SK-N-SH treated with all-trans-retinoic acid at 6 μM for 48 hours (cell line): ENCODE results near the gene HSPA4.
"Not testable (repeated sequence)": the region's sequence is repeated elsewhere in the genome, so short reads cannot be mapped to it uniquely, and the experiment has no call there.

Experiments
- ARNTL ChIP-seq: fragments of 450-650 bp; formaldehyde crosslinking; IDR thresholded peaks from 2 replicates; pipeline ENCODE4 v1.5.0; 2020; ENCODE audit warnings: low read depth, mild to moderate bottlenecking, moderate library complexity, borderline replicate concordance
- BACH2 ChIP-seq: fragments of 250-450 bp; sonication (Bioruptor Pico); IDR thresholded peaks from 2 replicates; pipeline ENCODE4 v1.9.0; 2021; ENCODE audit warnings: mild to moderate bottlenecking, borderline replicate concordance
- CREB5 ChIP-seq: fragments of 250-450 bp; sonication (Bioruptor Pico); IDR thresholded peaks from 2 replicates; pipeline ENCODE4 v1.5.1; 2020; ENCODE audit warnings: low read depth, mild to moderate bottlenecking, moderate library complexity
- ESRRG ChIP-seq: fragments of 250-450 bp; sonication (Bioruptor Pico); IDR thresholded peaks from 2 replicates; pipeline ENCODE4 v1.6.1; 2021; ENCODE audit warnings: mild to moderate bottlenecking
- GLIS3 ChIP-seq: fragments of 250-450 bp; sonication (Bioruptor Pico); IDR thresholded peaks from 2 replicates; pipeline ENCODE4 v1.5.0; 2020; ENCODE audit warnings: mild to moderate bottlenecking, moderate library complexity
- ISL1 ChIP-seq: fragments of 250-450 bp; sonication (Bioruptor Pico); IDR thresholded peaks from 2 replicates; pipeline ENCODE4 v2.1.2; 2022; ENCODE audit warnings: mild to moderate bottlenecking, moderate library complexity
- OSR1 ChIP-seq: fragments of 250-450 bp; sonication (Bioruptor Pico); IDR thresholded peaks from 2 replicates; pipeline ENCODE4 v1.8.0; 2022; ENCODE audit warnings: moderate library complexity, mild to moderate bottlenecking, inconsistent platforms
- PATZ1 ChIP-seq: fragments of 250-450 bp; sonication (Bioruptor Pico); IDR thresholded peaks from 2 replicates; pipeline ENCODE4 v1.8.0; 2020; ENCODE audit warnings: mild to moderate bottlenecking, moderate library complexity, borderline replicate concordance
- PPARA ChIP-seq: fragments of 250-450 bp; sonication (Bioruptor Pico); IDR thresholded peaks from 2 replicates; pipeline ENCODE4 v1.5.0; 2020; ENCODE audit warnings: mild to moderate bottlenecking, borderline replicate concordance
- RARB ChIP-seq: fragments of 250-450 bp; sonication (Bioruptor Pico); IDR thresholded peaks from 2 replicates; pipeline ENCODE4 v1.8.0; 2021; ENCODE audit warnings: mild to moderate bottlenecking, moderate library complexity
- TCF4 ChIP-seq: fragments of 250-450 bp; sonication (Bioruptor Pico); IDR thresholded peaks from 2 replicates; pipeline ENCODE4 v1.8.0; 2021; ENCODE audit warnings: mild to moderate bottlenecking, moderate library complexity, borderline replicate concordance
- TSHZ2 ChIP-seq: fragments of 250-450 bp; sonication (Bioruptor Pico); IDR thresholded peaks from 2 replicates; pipeline ENCODE4 v1.5.0; 2020; ENCODE audit warnings: mild to moderate bottlenecking, moderate library complexity
- ZFP3 ChIP-seq: fragments of 250-450 bp; sonication (Bioruptor Pico); IDR thresholded peaks from 2 replicates; pipeline ENCODE4 v1.5.0; 2020; ENCODE audit warnings: mild to moderate bottlenecking, moderate library complexity
- ZFP30 ChIP-seq: fragments of 450-650 bp; formaldehyde crosslinking; IDR thresholded peaks from 2 replicates; pipeline ENCODE4 v1.5.0; 2022; ENCODE audit warnings: mild to moderate bottlenecking, moderate library complexity

GRCh38 chr5:133133241-133133640 is 81.4 kb downstream of the HSPA4 start:
- not testable (repeated sequence) for TF ChIP-seq TSHZ2 (CRISPR knock-in tag); TCF4 (CRISPR knock-in tag); BACH2; PPARA (CRISPR knock-in tag); PATZ1 (CRISPR knock-in tag); ISL1 (CRISPR knock-in tag); CREB5 (CRISPR knock-in tag); ZFP3 (CRISPR knock-in tag); RARB (CRISPR knock-in tag); GLIS3; ARNTL (CRISPR knock-in tag); ZFP30 (CRISPR knock-in tag); ESRRG (CRISPR knock-in tag); OSR1
